Ovary (tissue), 10 donors: ENCODE measurements around the gene PLAGL2. TPM values are rescaled to one million over a fixed set of nuclear protein-coding genes. Genes with fewer than 3 reads are reported as not detected.

Source experiments
- DNase-seq, 5 donors: peaks; one replicate each; pipeline ENCODE4 v3.0.0-alpha.2; 2019 to 2020
- H3K27ac ChIP-seq, 2 donors: fragments of 200-600 bp; one replicate each; pipeline versions ENCODE4 v1.5.1 to v1.8.0; 2019 to 2022
- H3K27me3 ChIP-seq: fragments of 200-600 bp; one replicate; pipeline ENCODE4 v1.8.0; 2022
- H3K36me3 ChIP-seq: fragments of 200-600 bp; sonication (generic); one replicate; pipeline ENCODE4 v1.5.1; 2019
- H3K4me1 ChIP-seq: one replicate; pipeline ENCODE4 v1.8.1; 2013; ENCODE audit warnings: mild to moderate bottlenecking, moderate library complexity; ENCODE audit not compliant: insufficient read depth
- H3K4me3 ChIP-seq: fragments of 200-600 bp; sonication (generic); one replicate; pipeline ENCODE4 v1.5.1; 2017
- H3K9me3 ChIP-seq, 2 donors: fragments of 200-600 bp in 1 of 2; sonication (generic) in 1 of 2; one replicate each; pipeline versions ENCODE4 v1.5.1 to v1.8.1; 2013 to 2019; ENCODE audit warnings: mild to moderate bottlenecking in 1 of 2, moderate library complexity in 1 of 2
- EP300 ChIP-seq: sonication (generic); formaldehyde crosslinking; IDR thresholded peaks from one replicate; pipeline ENCODE4 v1.6.1; 2017; ENCODE audit warnings: antibody characterized with exemption
- POLR2A ChIP-seq: fragments of 450-650 bp; IDR thresholded peaks from one replicate; pipeline ENCODE4 v1.6.1; 2017; ENCODE audit warnings: antibody characterized with exemption, mild to moderate bottlenecking, moderate library complexity
- WGBS, 3 donors: extraction: QIAGEN DNeasy Blood & Tissue Kit in 1 of 3; methylation state at CpG; one replicate each; pipeline versions ENCODE4 v1.1.5 to v1.1.7; 2013 to 2017; 5-methylcytosine and 5-hydroxymethylcytosine counted together
- intact Hi-C, 4 donors: fragments of 100-400 bp; cut with DNase I; formaldehyde crosslinking; loops; one replicate each; pipeline versions ENCODE4 v1.11.0 to v1.15.1; 2022 to 2023
- long read RNA-seq, 3 donors: library from polyadenylated mRNA in 2 of 3; unstranded in 2 of 3; transcript quantifications; one replicate each; pipeline ENCODE4 v2.0.0 and lab custom pipeline, GENCODE V29; 2021 to 2026
- polyA plus RNA-seq, 2 donors: library from polyadenylated mRNA; stranded (reverse); fragments of 200-250 nt in 1 of 2; fragments of 350-450 nt in 1 of 2; fragmentation: Illumina TruSeq in 1 of 2; extraction: RNeasy Lipid Tissue Mini Kit (QIAGEN cat#74804) in 1 of 2; gene quantifications; one replicate each; pipeline ENCODE4 v1.2.3, GENCODE V29; 2013 to 2014
- total RNA-seq, 7 donors: library from RNA; depleted of rRNA in 2 of 7; stranded (reverse); fragments of >200 nt in 2 of 7; fragmentation: NEBNext Ultra II Directional in 3 of 7; extraction: Animal tissue kit (Norgen Biotek cat#: 25700) in 3 of 7; gene quantifications; one replicate each; pipeline versions ENCODE4 v1.1.0 to v1.2.4, GENCODE V29; 2016 to 2023
- TF ChIP-seq, protein P1 (sequence below), 3 donors: fragments of 450-650 bp in 2 of 3; fragments of 200-600 bp in 1 of 3; IDR thresholded peaks; one replicate each; pipeline versions ENCODE4 v1.5.1 to v1.8.0; 2016 to 2022; ENCODE audit warnings: antibody characterized with exemption in 3 of 3, mild to moderate bottlenecking in 1 of 3
- donor health status: DM: no; HTN: no; CAD: no; lungs with moderate emphysema.
- donor health status: DM: no; HTN: no; CAD: no.
- donor health status: Bipolar disorder and iron deficiency.
- donor health status: DM: yes; HTN: yes; CAD: no.
- donor health status: DM: no; HTN: no; CAD: no.
- donor health status: DM: yes; HTN: yes; CAD: no.

The PLAGL2 gene
- total RNA-seq = 10 to 100 TPM in 6 of 7 donors, 1 to 10 TPM in 1; 6.6 to 21.8 (median 15.9) TPM
- 10 to 100 TPM in 1 of 2 donors, 1 to 10 TPM in 1; 5.4 to 11.4 TPM for polyA plus RNA-seq
- long read RNA-seq, donor 1, full-length matches to known transcripts = 4 of 12 reads
- long read RNA-seq, donor 1, partial matches to known transcripts = 0 of 12 reads
- long read RNA-seq, donor 1, other reads (novel, unspliced or antisense) = 8 of 12 reads
- long read RNA-seq, donor 2, full-length matches to known transcripts = 5 of 5 reads
- long read RNA-seq, donor 2, partial matches to known transcripts = 0 of 5 reads
- long read RNA-seq, donor 2, other reads (novel, unspliced or antisense) = 0 of 5 reads
- long read RNA-seq, donor 3, partial matches to known transcripts = 0 of 4 reads
- long read RNA-seq, donor 3, other reads (novel, unspliced or antisense) = 4 of 4 reads

DNA sequence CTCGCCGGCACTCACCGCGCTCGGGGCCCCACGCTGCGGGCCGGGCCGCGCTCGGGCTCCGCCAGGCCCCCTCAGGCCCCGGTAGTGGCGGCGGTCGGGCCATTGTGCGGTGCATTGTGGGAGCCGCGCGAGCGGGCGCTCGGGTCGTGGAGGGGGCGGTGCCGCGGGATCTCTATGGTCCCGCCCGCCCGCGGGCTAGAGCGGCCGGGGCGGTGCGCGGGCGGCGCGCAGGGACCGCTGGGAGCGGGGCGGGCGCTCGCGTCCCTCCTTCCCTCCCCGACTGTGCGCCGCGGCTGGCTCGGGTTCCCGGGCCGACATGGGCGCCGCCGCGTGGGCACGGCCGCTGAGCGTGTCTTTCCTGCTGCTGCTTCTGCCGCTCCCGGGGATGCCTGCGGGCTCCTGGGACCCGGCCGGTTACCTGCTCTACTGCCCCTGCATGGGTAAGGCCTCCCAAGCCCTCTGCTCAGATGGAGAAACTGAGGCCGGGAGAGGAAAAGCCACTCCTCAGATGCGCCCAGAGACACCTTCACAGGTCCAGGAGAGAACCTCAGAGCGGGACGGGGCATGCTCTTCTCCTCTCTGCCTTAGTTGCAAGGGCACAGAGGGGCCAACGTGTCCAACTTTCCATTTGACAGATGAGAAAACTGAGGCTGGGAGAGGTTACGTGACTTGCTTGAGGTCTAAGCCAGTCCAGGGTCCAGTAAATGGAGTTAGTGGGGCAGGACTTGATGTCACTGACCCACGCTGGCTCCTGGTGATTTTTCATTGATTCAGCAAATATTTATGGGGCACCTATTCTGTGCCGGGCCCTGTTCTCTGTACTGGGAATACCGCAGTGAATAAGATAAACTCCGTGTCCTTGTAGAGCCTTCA, at the start of gene PLAGL2, which contains the start of gene POFUT1:
Gene PLAGL2, minus strand, starts transcription at position 118 of the 873 bp plus-strand sequence. CDS start 5,565 bp downstream, outside the sequence.
Gene POFUT1, plus strand, starts transcription at position 255 of the 873 bp plus-strand sequence. Its CDS starts 62 bp downstream, at position 317.
- peaks cover 12% of the 10 kb centered on the region for H3K4me1 ChIP-seq
- WGBS, 3 donors = 0 to 3% (median 1%) methylated on average over 12 to 74 of the region's 74 CpGs
- intact Hi-C loops = loop anchor here in 1 of 4 donors (10.0 kb wide), 1 partner anchor 277 kb away; no protein-coding TSS in a partner anchor

GRCh38 chr20:32252189-32252588, 44.6 kb upstream of the PLAGL2 start:
- no peak overlapping the region for H3K4me3 ChIP-seq
- 85 to 89% (median 88%) methylated on average over 6 of the region's 6 CpGs for WGBS, 3 donors
- no peaks in the 10 kb centered on the region for H3K27me3 ChIP-seq
- no peak for DNase-seq
- no peak overlapping the region for H3K27ac ChIP-seq
- no peak for TF ChIP-seq EP300
- no peak for TF ChIP-seq POLR2A
- TF ChIP-seq, protein P1, sequence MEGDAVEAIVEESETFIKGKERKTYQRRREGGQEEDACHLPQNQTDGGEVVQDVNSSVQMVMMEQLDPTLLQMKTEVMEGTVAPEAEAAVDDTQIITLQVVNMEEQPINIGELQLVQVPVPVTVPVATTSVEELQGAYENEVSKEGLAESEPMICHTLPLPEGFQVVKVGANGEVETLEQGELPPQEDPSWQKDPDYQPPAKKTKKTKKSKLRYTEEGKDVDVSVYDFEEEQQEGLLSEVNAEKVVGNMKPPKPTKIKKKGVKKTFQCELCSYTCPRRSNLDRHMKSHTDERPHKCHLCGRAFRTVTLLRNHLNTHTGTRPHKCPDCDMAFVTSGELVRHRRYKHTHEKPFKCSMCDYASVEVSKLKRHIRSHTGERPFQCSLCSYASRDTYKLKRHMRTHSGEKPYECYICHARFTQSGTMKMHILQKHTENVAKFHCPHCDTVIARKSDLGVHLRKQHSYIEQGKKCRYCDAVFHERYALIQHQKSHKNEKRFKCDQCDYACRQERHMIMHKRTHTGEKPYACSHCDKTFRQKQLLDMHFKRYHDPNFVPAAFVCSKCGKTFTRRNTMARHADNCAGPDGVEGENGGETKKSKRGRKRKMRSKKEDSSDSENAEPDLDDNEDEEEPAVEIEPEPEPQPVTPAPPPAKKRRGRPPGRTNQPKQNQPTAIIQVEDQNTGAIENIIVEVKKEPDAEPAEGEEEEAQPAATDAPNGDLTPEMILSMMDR (IDR thresholded peaks at IDR 0.05) = no peak
- intact Hi-C loops = no loop called here
- no peaks in the 10 kb centered on the region for H3K4me1 ChIP-seq
- no peaks in the 10 kb centered on the region for H3K9me3 ChIP-seq
- no peaks in the 10 kb centered on the region for H3K36me3 ChIP-seq

More for the DNA sequence above, at the start of gene PLAGL2, which contains the start of gene POFUT1:
- no peaks in the 10 kb centered on the region for H3K36me3 ChIP-seq
- H3K9me3 ChIP-seq = no peaks in the 10 kb centered on the region
- peak; percentile 87 to 94 (median 88) for DNase-seq
- TF ChIP-seq POLR2A = peak; percentile 30
- TF ChIP-seq EP300 = no peak
- TF ChIP-seq, protein P1 (IDR thresholded peaks at IDR 0.05) = peak in 1 of 3 donors; percentile 31
- no peaks in the 10 kb centered on the region for H3K27me3 ChIP-seq
- H3K27ac ChIP-seq = peak within 1 kb of the TSS; percentile 85 to 94
- peak within 1 kb of the TSS; percentile 91 for H3K4me3 ChIP-seq

DNA sequence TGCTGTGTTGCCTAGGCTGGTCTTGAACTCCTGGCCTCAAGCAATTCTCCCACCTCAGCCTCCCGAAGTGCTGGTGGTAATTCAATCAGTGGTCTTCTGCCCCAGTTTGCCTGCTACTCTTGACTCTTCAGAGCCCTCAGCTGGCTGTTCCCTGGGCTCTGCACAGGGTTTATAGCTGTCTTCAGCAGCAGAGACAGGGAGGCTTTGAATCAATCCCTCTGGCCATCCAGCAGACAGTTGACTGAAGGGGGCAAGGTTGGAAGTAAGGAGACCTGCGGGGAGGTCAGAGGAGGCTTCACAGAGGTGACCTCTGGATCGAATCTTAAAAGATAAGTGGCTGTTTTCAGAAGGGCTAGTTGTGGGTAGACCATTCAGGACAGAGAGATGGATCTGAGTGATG, 43.9 kb upstream of the PLAGL2 start:
- intact Hi-C loops = no loop called here
- Histone ChIP-seq H3K27ac (no peak overlapping the region), H3K4me3 (no peak overlapping the region), H3K27me3 (no peaks in the 10 kb centered on the region), H3K4me1 (no peaks in the 10 kb centered on the region), H3K36me3 (no peaks in the 10 kb centered on the region), H3K9me3 (no peaks in the 10 kb centered on the region)
- 45 to 53% (median 46%) methylated on average over 3 of the region's 3 CpGs for WGBS, 3 donors
- TF ChIP-seq EP300 = no peak
- DNase-seq = no peak

- 86 to 89% (median 87%) methylated on average over 9 of the region's 9 CpGs for WGBS, 3 donors
- TF ChIP-seq EP300 = no peak
- TF ChIP-seq POLR2A = no peak
- TF ChIP-seq, protein P1 (IDR thresholded peaks at IDR 0.05) = no peak
Measured at GRCh38 chr20:32249030-32249738, 41.6 kb upstream of the PLAGL2 start.

More at GRCh38 chr20:32249030-32249738, 41.6 kb upstream of the PLAGL2 start:
- Histone ChIP-seq H3K4me1 (no peaks in the 10 kb centered on the region), H3K9me3 (no peaks in the 10 kb centered on the region), H3K36me3 (no peaks in the 10 kb centered on the region), H3K27ac (no peak overlapping the region), H3K27me3 (no peaks in the 10 kb centered on the region), H3K4me3 (no peak overlapping the region)
- DNase-seq = no peak
- intact Hi-C loops = no loop called here
